GM18951 (cell line): ENCODE data around the gene PEMT.

ENCODE experiments used
- POLR2A ChIP-seq: IDR thresholded peaks from 4 replicates; pipeline ENCODE4 v1.6.1; 2011; ENCODE audit warnings: mild to moderate bottlenecking; ENCODE audit not compliant: insufficient read length, insufficient read depth; ENCODE audit errors: extremely low read depth
- in situ Hi-C: fragments of 300-500 bp; cut with MboI; formaldehyde crosslinking; loops from one replicate; pipeline ENCODE4 v1.12.0; 2022; ENCODE audit warnings: low sequenced_read_pairs, mixed read lengths, inconsistent platforms; ENCODE audit not compliant: unreplicated experiment

Gene PEMT

GRCh38 chr17:17460038-17460437, 131.5 kb downstream of the PEMT start:
- in situ Hi-C loops, result no loop called here
- no peak for TF ChIP-seq POLR2A

GRCh38 chr17:17457680-17458079, 133.8 kb downstream of the PEMT start:
- no peak for TF ChIP-seq POLR2A
- in situ Hi-C loops, result no loop called here

- in situ Hi-C loops, result no loop called here
- TF ChIP-seq POLR2A, result no peak
These were observed 135.3 kb downstream of the PEMT start for GRCh38 chr17:17456251-17456650.
